ENCODE data around the gene SPINK6. TPM values are rescaled to one million over a fixed set of nuclear protein-coding genes. Genes with fewer than 3 reads are reported as not detected.

SPINK6 gene
- total RNA-seq, 2 donors from 2014 or later = 0.45 TPM; not detected in 1

GRCh38 chr5:148186248-148187003 lies 16.4 kb upstream of the SPINK6 start:
- Histone ChIP-seq H3K9me3 (no peaks in the 10 kb centered on the region), H3K27ac (no peak overlapping the region), H3K36me3 (no peaks in the 10 kb centered on the region), H3K4me1 (no peaks in the 10 kb centered on the region), H3K27me3 (no peaks in the 10 kb centered on the region), H3K4me3 (no peak overlapping the region), H3K9ac (ENCODE audit: low read depth in 2 of 2, low read length in 2 of 2) (no peak overlapping the region)
- intact Hi-C loops (cut with DNase I) = no loop called here
- no peak for DNase-seq
- TF ChIP-seq CTCF (IDR thresholded peaks at IDR 0.05) = no peak

GRCh38 chr5:148191010-148191409 lies 11.8 kb upstream of the SPINK6 start:
- H3K4me3 ChIP-seq = no peak overlapping the region
- intact Hi-C loops (cut with DNase I) = no loop called here
- H3K4me1 ChIP-seq = no peaks in the 10 kb centered on the region
- H3K9me3 ChIP-seq = no peaks in the 10 kb centered on the region
- H3K27ac ChIP-seq = no peak overlapping the region
- no peaks in the 10 kb centered on the region for H3K36me3 ChIP-seq
- H3K9ac ChIP-seq (ENCODE audit: low read depth in 2 of 2, low read length in 2 of 2) = no peak overlapping the region
- TF ChIP-seq CTCF (IDR thresholded peaks at IDR 0.05) = no peak
- H3K27me3 ChIP-seq = no peaks in the 10 kb centered on the region
- no peak for DNase-seq

GRCh38 chr5:148193202-148193601 lies 9.6 kb upstream of the SPINK6 start:
- Histone ChIP-seq H3K27me3 (no peaks in the 10 kb centered on the region), H3K36me3 (no peaks in the 10 kb centered on the region)
- no peak for TF ChIP-seq CTCF (IDR thresholded peaks at IDR 0.05)

GRCh38 chr5:148201151-148201550 lies 1.7 kb upstream of the SPINK6 start:
- Histone ChIP-seq H3K4me3 (no peak overlapping the region), H3K27ac (no peak overlapping the region), H3K9ac (ENCODE audit: low read depth in 2 of 2, low read length in 2 of 2) (no peak overlapping the region), H3K27me3 (no peaks in the 10 kb centered on the region), H3K4me1 (no peaks in the 10 kb centered on the region), H3K9me3 (no peaks in the 10 kb centered on the region), H3K36me3 (no peaks in the 10 kb centered on the region)
- DNase-seq = no peak
- no peak for TF ChIP-seq CTCF (IDR thresholded peaks at IDR 0.05)
- intact Hi-C loops (cut with DNase I) = no loop called here

More at GRCh38 chr5:148193202-148193601, 9.6 kb upstream of the SPINK6 start:
- Histone ChIP-seq H3K9me3 (no peaks in the 10 kb centered on the region), H3K9ac (ENCODE audit: low read depth in 2 of 2, low read length in 2 of 2) (no peak overlapping the region), H3K27ac (no peak overlapping the region), H3K4me3 (no peak overlapping the region), H3K4me1 (no peaks in the 10 kb centered on the region)
- DNase-seq = no peak
- intact Hi-C loops (cut with DNase I) = no loop called here

GRCh38 chr5:148205044-148205806 lies 2.4 kb downstream of the SPINK6 start:
- H3K4me3 ChIP-seq = no peak overlapping the region
- no peaks in the 10 kb centered on the region for H3K36me3 ChIP-seq
- DNase-seq = no peak
- no peak for TF ChIP-seq CTCF (IDR thresholded peaks at IDR 0.05)
- H3K27ac ChIP-seq = no peak overlapping the region
- no peak overlapping the region for H3K9ac ChIP-seq (ENCODE audit: low read depth in 2 of 2, low read length in 2 of 2)
- H3K9me3 ChIP-seq = no peaks in the 10 kb centered on the region
- intact Hi-C loops (cut with DNase I) = no loop called here
- no peaks in the 10 kb centered on the region for H3K4me1 ChIP-seq
- H3K27me3 ChIP-seq = no peaks in the 10 kb centered on the region
